GM23338 (cell line): ENCODE data around the gene TTLL5. TPM values are rescaled to one million over a fixed set of nuclear protein-coding genes. Genes with fewer than 3 reads are reported as not detected.

Experiments
- ATAC-seq: fragments of 200-7000 bp; cut with Tn5 transposase; 3 replicates; pipeline ENCODE4 v1.9.1; 2020
- DNase-seq: peaks from one replicate; pipeline ENCODE4 v3.0.0-alpha.2; 2015; ENCODE audit warnings: low spot score
- H2AFZ ChIP-seq: fragments of 200-600 bp; sonication (generic); 2 replicates; pipeline ENCODE4 v1.8.0; 2016; ENCODE audit warnings: antibody characterized with exemption, mild to moderate bottlenecking, moderate library complexity
- H3F3A ChIP-seq: fragments of 200-600 bp; sonication (generic); replicated peaks from 2 replicates; pipeline ENCODE4 v1.8.0; 2017; ENCODE audit warnings: antibody characterized with exemption, mixed run types, low read depth
- H3K27ac ChIP-seq: fragments of 200-600 bp; sonication (generic); 2 replicates; pipeline ENCODE4 v1.6.1; 2016; ENCODE audit warnings: low read depth
- H3K27me3 ChIP-seq: fragments of 200-600 bp; sonication (generic); 2 replicates; pipeline ENCODE4 v1.8.0; 2016; ENCODE audit warnings: mild to moderate bottlenecking, mixed run types, moderate library complexity; ENCODE audit not compliant: insufficient read depth
- H3K36me3 ChIP-seq: fragments of 200-600 bp; sonication (generic); 2 replicates; pipeline ENCODE4 v1.8.0; 2016; ENCODE audit warnings: mild to moderate bottlenecking; ENCODE audit not compliant: insufficient read depth
- H3K4me1 ChIP-seq: fragments of 200-600 bp; sonication (generic); 2 replicates; pipeline ENCODE4 v1.8.0; 2016; ENCODE audit warnings: mild to moderate bottlenecking, moderate library complexity; ENCODE audit not compliant: insufficient read depth
- H3K4me2 ChIP-seq: fragments of 200-600 bp; sonication (generic); 2 replicates; pipeline ENCODE4 v1.7.1; 2017; ENCODE audit warnings: mixed run types
- H3K4me3 ChIP-seq: fragments of 200-600 bp; sonication (generic); 2 replicates; pipeline ENCODE4 v1.6.1; 2016; ENCODE audit warnings: mixed run types
- H3K79me2 ChIP-seq: fragments of 200-600 bp; sonication (generic); replicated peaks from 2 replicates; pipeline ENCODE4 v1.8.0; 2017; ENCODE audit warnings: mild to moderate bottlenecking; ENCODE audit not compliant: insufficient read depth
- H3K9me2 ChIP-seq: fragments of 200-600 bp; sonication (generic); 2 replicates; pipeline ENCODE4 v1.8.0; 2017; ENCODE audit not compliant: insufficient read depth
- H4K20me1 ChIP-seq: fragments of 200-600 bp; sonication (generic); replicated peaks from 2 replicates; pipeline ENCODE4 v1.8.0; 2017; ENCODE audit warnings: mild to moderate bottlenecking; ENCODE audit not compliant: insufficient read depth
- H3K27ac Mint-ChIP-seq: 2 replicates; pipeline ENCODE4 v1.8.0; 2020; ENCODE audit warnings: inconsistent platforms, mild to moderate bottlenecking, moderate library complexity, mixed read lengths
- H3K27me3 Mint-ChIP-seq: 3 replicates; pipeline ENCODE4 v1.8.0; 2022; ENCODE audit warnings: low read depth, mild to moderate bottlenecking, moderate library complexity, mixed read lengths, inconsistent platforms; ENCODE audit not compliant: insufficient read depth, poor library complexity
- H3K36me3 Mint-ChIP-seq: 3 replicates; pipeline ENCODE4 v1.8.0; 2021; ENCODE audit warnings: low read depth, mild to moderate bottlenecking, inconsistent platforms, moderate library complexity, mixed read lengths
- H3K4me1 Mint-ChIP-seq: 3 replicates; pipeline ENCODE4 v1.8.0; 2020; ENCODE audit warnings: mild to moderate bottlenecking, inconsistent platforms, mixed read lengths
- H3K4me3 Mint-ChIP-seq: 3 replicates; pipeline ENCODE4 v1.8.0; 2021; ENCODE audit warnings: moderate library complexity, mild to moderate bottlenecking, inconsistent platforms, mixed read lengths
- H3K9me3 Mint-ChIP-seq: 3 replicates; pipeline ENCODE4 v1.8.0; 2020; ENCODE audit warnings: moderate library complexity, mild to moderate bottlenecking, inconsistent platforms, mixed read lengths
- CREB1 ChIP-seq: fragments of 250-450 bp; sonication (Bioruptor Pico); IDR thresholded peaks from 2 replicates; pipeline ENCODE4 v1.5.0; 2020; ENCODE audit warnings: low read depth, mild to moderate bottlenecking, moderate library complexity
- CTCF ChIP-seq, 2 experiments: fragments of 200-600 bp in 1 of 2; sonication (generic) in 1 of 2; conservative IDR thresholded peaks; 2 replicates each; pipeline versions ENCODE4 v1.5.1 to v1.6.1; 2016 to 2017; ENCODE audit warnings: antibody characterized with exemption in 2 of 2, low read depth in 2 of 2, mild to moderate bottlenecking in 2 of 2, moderate library complexity in 1 of 2
- ETS1 ChIP-seq: IDR thresholded peaks from 2 replicates; pipeline ENCODE4 v1.6.1; 2016; ENCODE audit warnings: antibody characterized with exemption
- EZH2 ChIP-seq: fragments of 200-600 bp; sonication (generic); IDR thresholded peaks from one replicate; pipeline ENCODE4 v1.8.0; 2017; ENCODE audit warnings: antibody characterized with exemption, mild to moderate bottlenecking, low read depth; ENCODE audit not compliant: unreplicated experiment
- EZH2phosphoT487 ChIP-seq: fragments of 200-600 bp; sonication (generic); IDR thresholded peaks from one replicate; pipeline ENCODE4 v1.8.1; 2018; ENCODE audit warnings: antibody characterized with exemption; ENCODE audit not compliant: unreplicated experiment
- JUNB ChIP-seq: IDR thresholded peaks from one replicate; pipeline ENCODE4 v1.6.1; 2016; ENCODE audit warnings: antibody characterized with exemption; ENCODE audit not compliant: unreplicated experiment
- NANOG ChIP-seq: IDR thresholded peaks from 2 replicates; pipeline ENCODE4 v1.6.1; 2016; ENCODE audit warnings: antibody characterized with exemption, borderline replicate concordance
- POLR2AphosphoS5 ChIP-seq: IDR thresholded peaks from 2 replicates; pipeline ENCODE4 v1.6.1; 2016; ENCODE audit warnings: antibody characterized with exemption, low read depth
- REST ChIP-seq: IDR thresholded peaks from one replicate; pipeline ENCODE4 v1.6.1; 2018; ENCODE audit warnings: antibody characterized with exemption; ENCODE audit not compliant: unreplicated experiment
- STAT1 ChIP-seq: IDR thresholded peaks from one replicate; pipeline ENCODE4 v1.6.1; 2016; ENCODE audit warnings: antibody characterized with exemption; ENCODE audit not compliant: unreplicated experiment
- ZNF114 ChIP-seq: fragments of 250-450 bp; sonication (Bioruptor Pico); IDR thresholded peaks from 2 replicates; pipeline ENCODE4 v1.5.0; 2020; ENCODE audit warnings: mild to moderate bottlenecking, moderate library complexity
- ZNF331 ChIP-seq: fragments of 250-450 bp; sonication (Bioruptor Pico); IDR thresholded peaks from 2 replicates; pipeline ENCODE4 v1.5.0; 2020; ENCODE audit warnings: low read depth, mild to moderate bottlenecking, moderate library complexity
- ZNF462 ChIP-seq: fragments of 250-450 bp; sonication (Bioruptor Pico); IDR thresholded peaks from 2 replicates; pipeline ENCODE4 v1.5.0; 2020; ENCODE audit warnings: mild to moderate bottlenecking, moderate library complexity
- polyA plus RNA-seq: library from polyadenylated mRNA; unstranded; fragments of >200 nt; fragmentation: Nextera tagmentation; extraction: Ambion mirVana; gene quantifications from 2 replicates; pipeline ENCODE4 v1.2.1, GENCODE V29; 2016
- total RNA-seq: library from RNA; depleted of rRNA; stranded (reverse); fragments of >200 nt; shearing (Covaris generic); gene quantifications from 2 replicates; pipeline ENCODE4 v1.2.3, GENCODE V29; 2014

The TTLL5 gene
- total and polyA plus RNA-seq, 2 experiments from 2014 or later: 33.5 to 35.4 TPM

GRCh38 chr14:75876530-75876929 is 215.5 kb downstream of the TTLL5 start:
- H3K4me3 ChIP-seq: no peak overlapping the region
- Mint-ChIP-seq H3K36me3 (peaks cover 14% of the 10 kb centered on the region), H3K4me3 (no peak overlapping the region), H3K27ac (no peak overlapping the region), H3K9me3 (no peaks in the 10 kb centered on the region), H3K4me1 (0 out of 3 replicates have a peak, but pooled peaks cover 2% of the 10 kb centered on the region), H3K27me3 (no peaks in the 10 kb centered on the region)
- no peak overlapping the region for H3K4me2 ChIP-seq
- DNase-seq (no peak), ATAC-seq (no peak)
- peaks cover 15% of the 10 kb centered on the region for H4K20me1 ChIP-seq
- H3F3A ChIP-seq: no peaks in the 10 kb centered on the region
- H3K27ac ChIP-seq: no peak overlapping the region
- no peaks in the 10 kb centered on the region for H3K9me2 ChIP-seq
- H3K4me1 ChIP-seq: peaks cover 2% of the 10 kb centered on the region; the same call in 1 of the 2 replicates
- H3K27me3 ChIP-seq: no peaks in the 10 kb centered on the region
- H2AFZ ChIP-seq: no peak overlapping the region
- no peaks in the 10 kb centered on the region for H3K36me3 ChIP-seq
- TF ChIP-seq CREB1 (CRISPR knock-in tag) (no peak), ZNF114 (CRISPR knock-in tag) (no peak), ETS1 (no peak), CTCF (conservative IDR thresholded peaks at IDR 0.05; ENCODE audit: low read depth in 2 of 2) (no peak), JUNB (no peak), STAT1 (no peak), REST (no peak), EZH2phosphoT487 (no peak), ZNF462 (CRISPR knock-in tag) (no peak), ZNF331 (CRISPR knock-in tag) (no peak), NANOG (no peak), POLR2AphosphoS5 (no peak), EZH2 (no peak)
- H3K79me2 ChIP-seq: no peaks in the 10 kb centered on the region
